GM12872 (cell line): ENCODE data around the gene ATP6V1B1.

Experiments used
- TF ChIP-seq, protein P1 (sequence below): IDR thresholded peaks from 3 replicates; pipeline ENCODE4 v1.5.1; 2011; ENCODE audit warnings: low read depth, mild to moderate bottlenecking, low read length, moderate library complexity; ENCODE audit not compliant: insufficient read depth

The ATP6V1B1 gene

DNA sequence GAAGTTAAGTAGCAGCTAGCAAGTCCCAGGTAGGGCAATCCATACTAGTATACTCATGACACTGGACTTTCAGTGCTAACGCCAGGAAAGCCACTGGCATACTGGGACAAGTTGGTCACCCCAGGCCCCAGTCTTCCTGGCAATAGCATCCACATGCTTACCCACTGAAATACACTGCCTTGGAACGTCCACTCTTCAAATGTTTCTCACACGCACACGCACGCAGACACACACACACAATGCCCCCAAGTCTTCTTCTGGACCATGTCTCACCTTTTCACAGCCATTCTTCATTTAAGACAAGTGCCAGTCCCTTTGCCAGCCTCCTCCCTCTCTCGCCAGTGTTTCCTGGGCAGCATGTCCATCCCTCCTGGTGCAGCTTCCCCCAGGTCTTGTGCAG is 67.7 kb downstream of the ATP6V1B1 start:
- TF ChIP-seq, protein P1, sequence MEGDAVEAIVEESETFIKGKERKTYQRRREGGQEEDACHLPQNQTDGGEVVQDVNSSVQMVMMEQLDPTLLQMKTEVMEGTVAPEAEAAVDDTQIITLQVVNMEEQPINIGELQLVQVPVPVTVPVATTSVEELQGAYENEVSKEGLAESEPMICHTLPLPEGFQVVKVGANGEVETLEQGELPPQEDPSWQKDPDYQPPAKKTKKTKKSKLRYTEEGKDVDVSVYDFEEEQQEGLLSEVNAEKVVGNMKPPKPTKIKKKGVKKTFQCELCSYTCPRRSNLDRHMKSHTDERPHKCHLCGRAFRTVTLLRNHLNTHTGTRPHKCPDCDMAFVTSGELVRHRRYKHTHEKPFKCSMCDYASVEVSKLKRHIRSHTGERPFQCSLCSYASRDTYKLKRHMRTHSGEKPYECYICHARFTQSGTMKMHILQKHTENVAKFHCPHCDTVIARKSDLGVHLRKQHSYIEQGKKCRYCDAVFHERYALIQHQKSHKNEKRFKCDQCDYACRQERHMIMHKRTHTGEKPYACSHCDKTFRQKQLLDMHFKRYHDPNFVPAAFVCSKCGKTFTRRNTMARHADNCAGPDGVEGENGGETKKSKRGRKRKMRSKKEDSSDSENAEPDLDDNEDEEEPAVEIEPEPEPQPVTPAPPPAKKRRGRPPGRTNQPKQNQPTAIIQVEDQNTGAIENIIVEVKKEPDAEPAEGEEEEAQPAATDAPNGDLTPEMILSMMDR = no peak

DNA sequence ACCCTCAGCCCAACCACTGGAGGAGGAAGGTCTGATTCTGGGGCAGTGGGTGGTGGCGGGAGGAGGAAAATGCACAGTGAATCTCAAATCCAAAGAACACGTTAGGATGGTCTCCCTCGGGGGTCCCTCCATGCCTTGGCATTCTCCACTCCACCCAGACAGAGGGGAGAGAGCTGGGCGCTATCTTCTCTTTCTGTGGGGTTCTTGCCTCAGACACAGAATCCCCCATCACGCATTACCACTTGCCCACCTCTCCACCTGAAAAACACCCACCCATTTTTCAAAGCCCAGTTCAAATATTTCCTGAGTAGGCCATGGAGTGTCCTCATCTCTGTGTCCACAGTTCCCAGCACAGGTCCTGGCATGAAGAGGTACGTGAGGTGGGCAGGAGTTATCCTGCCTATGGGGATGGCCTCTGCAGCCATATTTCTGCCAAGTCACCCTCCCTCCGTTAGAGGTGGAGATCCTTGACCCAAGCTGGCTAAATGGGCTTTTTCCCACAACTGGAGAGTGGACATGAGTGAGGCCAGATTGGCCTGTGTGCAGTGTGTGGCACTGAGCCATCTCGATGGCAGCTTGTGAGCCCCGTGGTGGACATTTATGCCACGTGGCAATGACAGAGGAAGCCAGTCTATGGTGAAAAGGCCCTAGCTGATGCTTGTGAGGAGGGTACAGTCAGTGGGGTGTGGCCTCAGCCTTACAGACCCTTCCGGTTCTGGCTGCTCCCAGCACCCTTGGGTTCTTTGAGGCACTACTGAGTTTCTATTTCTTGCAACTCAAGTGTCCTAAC is 68.5 kb downstream of the ATP6V1B1 start:
- TF ChIP-seq, protein P1 = no peak

DNA sequence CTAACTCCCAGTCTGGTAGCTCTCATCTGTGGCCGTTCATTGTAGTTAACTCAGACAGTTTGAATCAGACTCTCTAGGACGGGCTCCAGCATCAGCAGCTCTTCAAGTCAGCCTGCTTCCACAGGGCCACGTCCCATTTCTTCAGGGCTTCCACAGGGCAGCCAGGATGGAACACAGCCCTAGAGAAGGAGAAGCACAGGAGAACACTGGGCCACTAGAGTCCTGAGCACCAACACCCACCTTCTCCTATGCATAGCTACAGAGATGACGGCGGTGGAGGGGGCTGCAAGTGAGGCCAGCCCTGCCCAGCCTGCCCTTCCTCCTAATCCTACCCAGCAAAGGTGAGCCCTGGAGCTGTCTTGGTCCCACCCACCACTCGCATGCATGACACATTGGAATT is 69.2 kb downstream of the ATP6V1B1 start:
- TF ChIP-seq, protein P1 = no peak

DNA sequence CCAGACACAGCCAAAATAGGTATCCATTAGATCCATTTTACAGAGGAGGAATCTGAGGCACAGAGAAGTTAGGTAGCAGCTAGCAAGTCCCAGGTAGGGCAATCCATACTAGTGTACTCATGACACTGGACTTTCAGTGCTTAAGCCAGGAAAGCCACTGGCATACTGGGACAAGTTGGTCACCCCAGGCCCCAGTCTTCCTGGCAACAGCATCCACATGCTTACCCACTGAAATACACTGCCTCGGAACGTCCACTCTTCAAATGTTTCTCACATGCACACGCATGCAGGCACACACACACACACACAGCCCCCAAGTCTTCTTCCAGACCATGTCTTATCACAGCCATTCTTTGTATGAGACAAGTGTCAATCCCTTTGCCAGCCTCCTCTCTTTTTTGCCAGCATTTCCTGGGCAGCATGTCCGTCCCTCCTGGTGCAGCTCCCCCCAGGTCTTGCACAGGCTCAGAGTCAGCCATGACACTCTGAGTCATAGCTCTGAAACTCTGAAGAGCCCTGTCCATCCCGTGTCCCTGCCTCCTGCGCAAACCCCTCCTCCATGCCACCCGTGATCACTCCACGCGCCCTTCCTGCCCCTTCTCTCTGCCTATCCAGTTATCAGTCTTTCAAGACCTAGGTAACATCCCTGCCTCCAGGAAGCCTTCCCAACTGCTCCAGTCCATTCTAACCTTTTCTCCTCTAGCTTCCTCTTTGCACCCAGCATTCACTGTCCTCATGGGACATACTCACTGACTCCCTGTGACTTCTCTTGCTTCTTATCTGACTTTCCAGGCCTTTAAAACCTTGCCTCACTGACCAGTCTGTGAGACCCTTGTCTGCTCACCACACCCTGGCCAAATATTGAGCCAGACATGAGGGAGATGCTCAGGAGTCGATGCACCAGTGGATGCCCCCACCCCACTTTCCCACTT is 69.8 kb downstream of the ATP6V1B1 start:
- TF ChIP-seq, protein P1 = no peak

DNA sequence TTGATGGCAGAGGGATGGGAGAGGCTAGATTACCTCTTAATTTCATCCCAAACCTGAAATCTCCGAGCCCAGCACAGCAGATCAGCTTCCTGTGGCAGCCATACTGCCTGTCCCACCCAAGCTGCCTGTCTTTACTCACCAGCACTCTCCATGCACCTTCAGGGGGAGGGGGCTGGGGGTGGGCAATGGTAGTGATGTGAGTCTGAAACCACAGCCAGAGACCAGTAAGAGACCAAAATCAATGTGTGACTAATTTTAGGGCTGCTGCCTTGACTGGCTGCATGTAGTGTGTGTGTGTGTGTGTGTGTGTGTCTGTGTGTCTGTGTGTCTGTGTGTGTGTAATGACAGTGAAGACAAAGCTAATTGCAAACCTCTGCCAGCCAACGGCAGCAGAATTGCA is 70.6 kb downstream of the ATP6V1B1 start:
- TF ChIP-seq, protein P1 = no peak

DNA sequence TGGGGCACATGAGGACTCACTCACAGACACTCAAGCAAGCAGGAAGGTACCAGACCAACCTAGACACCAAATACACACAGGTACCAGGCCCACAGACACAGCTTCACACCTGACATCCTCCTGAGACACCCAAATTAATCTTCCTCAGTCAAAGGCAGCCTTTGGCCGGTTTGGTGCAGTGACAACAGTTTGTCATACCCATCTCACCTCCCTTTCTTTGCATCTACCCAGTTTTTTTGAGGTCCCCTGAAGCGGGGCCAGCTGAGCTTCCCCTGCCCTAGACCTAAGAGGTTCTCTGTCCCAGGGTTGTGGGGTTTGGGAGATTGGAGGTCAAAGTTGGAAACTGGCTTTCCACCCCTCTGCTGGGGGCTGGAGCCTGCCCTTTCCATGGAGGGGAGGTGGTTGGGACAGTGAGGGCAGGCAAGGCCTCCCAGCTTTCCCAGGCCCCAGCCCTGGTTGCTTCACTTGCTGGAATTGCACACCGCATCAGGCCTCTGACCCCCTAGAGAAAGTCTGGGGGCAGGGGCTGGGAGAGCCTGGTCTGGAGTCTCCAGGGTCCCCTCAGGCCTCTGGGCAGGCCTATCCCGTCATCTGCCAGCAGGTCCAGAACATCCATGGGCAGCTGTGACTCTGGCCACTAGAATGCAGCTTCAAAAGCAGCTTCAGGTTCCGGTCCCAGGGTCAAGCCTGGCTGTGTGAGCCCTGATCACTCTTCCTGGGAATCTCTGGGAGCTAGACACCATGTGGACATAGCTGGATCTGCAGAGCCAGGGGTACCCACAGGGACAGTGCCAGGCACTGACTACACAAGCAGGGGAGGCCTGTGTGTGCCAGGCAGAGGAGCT is 71.5 kb downstream of the ATP6V1B1 start:
- TF ChIP-seq, protein P1 = no peak
